ENCODE results near the gene ETNK1. TPM values are rescaled to one million over a fixed set of nuclear protein-coding genes. Genes with fewer than 3 reads are reported as not detected.

The ETNK1 gene
- total and polyA plus RNA-seq, 2 donors (not counting 1 experiment from before 2014, with no cell fraction given): 19.0 to 56.1 TPM

DNA sequence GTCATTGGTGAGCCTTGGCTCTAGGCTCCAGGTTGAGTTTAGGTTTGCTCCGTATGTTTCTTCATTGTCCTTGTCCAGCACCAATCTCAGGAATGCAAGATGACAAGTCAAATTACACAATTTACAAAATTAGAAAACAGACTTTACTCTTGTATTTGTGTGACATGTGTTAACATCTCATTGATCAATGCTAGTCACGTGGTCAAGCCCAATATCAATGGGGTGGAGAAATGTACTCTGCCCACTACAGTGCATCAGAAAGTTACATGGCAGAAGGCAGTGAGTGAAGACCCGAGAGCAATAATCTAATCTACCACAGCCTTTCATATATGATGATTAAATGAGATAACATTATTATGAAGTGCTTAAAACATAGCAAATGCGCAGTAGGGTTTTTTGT lies 94.8 kb downstream of the ETNK1 start:
- Histone ChIP-seq H2AFZ (ENCODE audit: low read length) (no peak overlapping the region), H3K4me3 (replicated peaks in 1 of 4; ENCODE audit: control extremely low read depth in 1 of 4, insufficient read depth in 1 of 4, low read depth in 3 of 4, low read length in 4 of 4) (no peak overlapping the region), H3K36me3 (ENCODE audit: control insufficient read depth, insufficient read depth, low read length) (no peaks in the 10 kb centered on the region), H3K27me3 (ENCODE audit: control insufficient read depth, insufficient read depth, low read length) (no peaks in the 10 kb centered on the region), H3K79me2 (ENCODE audit: control insufficient read depth, insufficient read depth, low read length) (no peaks in the 10 kb centered on the region), H3K4me2 (ENCODE audit: extremely low read depth, insufficient read depth, low read length) (no peak overlapping the region), H3K27ac (ENCODE audit: insufficient read depth, low read length) (no peak overlapping the region), H3K9me3 (ENCODE audit: control insufficient read depth, insufficient read depth, low read depth, low read length) (no peaks in the 10 kb centered on the region), H3K9ac (ENCODE audit: insufficient read depth, low read length) (no peak overlapping the region), H4K20me1 (ENCODE audit: control insufficient read depth, extremely low read depth, insufficient read depth, low read length) (no peaks in the 10 kb centered on the region), H3K4me1 (ENCODE audit: control insufficient read depth, extremely low read depth, insufficient read depth, low read length) (no peaks in the 10 kb centered on the region)
- no peak for TF ChIP-seq EZH2 (IDR thresholded peaks at IDR 0.05; ENCODE audit: low read length, missing control alignments)
- TF ChIP-seq, protein P1, sequence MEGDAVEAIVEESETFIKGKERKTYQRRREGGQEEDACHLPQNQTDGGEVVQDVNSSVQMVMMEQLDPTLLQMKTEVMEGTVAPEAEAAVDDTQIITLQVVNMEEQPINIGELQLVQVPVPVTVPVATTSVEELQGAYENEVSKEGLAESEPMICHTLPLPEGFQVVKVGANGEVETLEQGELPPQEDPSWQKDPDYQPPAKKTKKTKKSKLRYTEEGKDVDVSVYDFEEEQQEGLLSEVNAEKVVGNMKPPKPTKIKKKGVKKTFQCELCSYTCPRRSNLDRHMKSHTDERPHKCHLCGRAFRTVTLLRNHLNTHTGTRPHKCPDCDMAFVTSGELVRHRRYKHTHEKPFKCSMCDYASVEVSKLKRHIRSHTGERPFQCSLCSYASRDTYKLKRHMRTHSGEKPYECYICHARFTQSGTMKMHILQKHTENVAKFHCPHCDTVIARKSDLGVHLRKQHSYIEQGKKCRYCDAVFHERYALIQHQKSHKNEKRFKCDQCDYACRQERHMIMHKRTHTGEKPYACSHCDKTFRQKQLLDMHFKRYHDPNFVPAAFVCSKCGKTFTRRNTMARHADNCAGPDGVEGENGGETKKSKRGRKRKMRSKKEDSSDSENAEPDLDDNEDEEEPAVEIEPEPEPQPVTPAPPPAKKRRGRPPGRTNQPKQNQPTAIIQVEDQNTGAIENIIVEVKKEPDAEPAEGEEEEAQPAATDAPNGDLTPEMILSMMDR (conservative IDR thresholded peaks at IDR 0.05 in 1 of 2, IDR thresholded peaks at IDR 0.05 in 1 of 2; ENCODE audit: low read depth in 1 of 2, low read length in 2 of 2): no peak
- DNase-seq (ENCODE audit: low read depth in 2 of 2): no peak

DNA sequence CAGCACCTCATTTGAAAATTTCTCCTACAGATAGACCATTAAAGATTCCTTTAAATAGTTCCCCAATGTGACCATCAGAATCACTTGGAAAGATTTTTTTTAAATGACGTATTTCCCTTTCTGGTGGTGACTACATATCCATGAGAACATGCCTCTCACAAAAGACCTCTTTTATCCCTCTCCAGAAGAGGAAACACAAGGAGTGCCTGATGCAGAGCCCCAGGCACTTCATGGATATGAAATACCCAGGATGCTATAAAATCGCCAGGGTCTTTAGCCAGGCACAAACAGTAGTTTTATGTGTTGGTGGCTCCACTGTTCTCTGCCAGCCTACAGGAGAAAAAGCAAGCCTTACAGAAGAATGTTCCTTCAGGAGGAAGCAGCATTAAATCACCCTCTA lies 97.1 kb downstream of the ETNK1 start:
- no peak for DNase-seq (ENCODE audit: low read depth in 2 of 2)
- TF ChIP-seq EZH2 (IDR thresholded peaks at IDR 0.05; ENCODE audit: low read length, missing control alignments): no peak
- TF ChIP-seq, protein P1 (conservative IDR thresholded peaks at IDR 0.05 in 1 of 2, IDR thresholded peaks at IDR 0.05 in 1 of 2; ENCODE audit: low read depth in 1 of 2, low read length in 2 of 2): no peak
- Histone ChIP-seq H3K4me3 (replicated peaks in 1 of 4; ENCODE audit: control extremely low read depth in 1 of 4, insufficient read depth in 1 of 4, low read depth in 3 of 4, low read length in 4 of 4) (no peak overlapping the region), H3K4me2 (ENCODE audit: extremely low read depth, insufficient read depth, low read length) (no peak overlapping the region), H3K27ac (ENCODE audit: insufficient read depth, low read length) (no peak overlapping the region), H3K9ac (ENCODE audit: insufficient read depth, low read length) (no peak overlapping the region), H3K79me2 (ENCODE audit: control insufficient read depth, insufficient read depth, low read length) (no peaks in the 10 kb centered on the region), H3K4me1 (ENCODE audit: control insufficient read depth, extremely low read depth, insufficient read depth, low read length) (no peaks in the 10 kb centered on the region), H3K9me3 (ENCODE audit: control insufficient read depth, insufficient read depth, low read depth, low read length) (no peaks in the 10 kb centered on the region), H2AFZ (ENCODE audit: low read length) (no peak overlapping the region), H3K27me3 (ENCODE audit: control insufficient read depth, insufficient read depth, low read length) (no peaks in the 10 kb centered on the region), H3K36me3 (ENCODE audit: control insufficient read depth, insufficient read depth, low read length) (no peaks in the 10 kb centered on the region), H4K20me1 (ENCODE audit: control insufficient read depth, extremely low read depth, insufficient read depth, low read length) (no peaks in the 10 kb centered on the region)

DNA sequence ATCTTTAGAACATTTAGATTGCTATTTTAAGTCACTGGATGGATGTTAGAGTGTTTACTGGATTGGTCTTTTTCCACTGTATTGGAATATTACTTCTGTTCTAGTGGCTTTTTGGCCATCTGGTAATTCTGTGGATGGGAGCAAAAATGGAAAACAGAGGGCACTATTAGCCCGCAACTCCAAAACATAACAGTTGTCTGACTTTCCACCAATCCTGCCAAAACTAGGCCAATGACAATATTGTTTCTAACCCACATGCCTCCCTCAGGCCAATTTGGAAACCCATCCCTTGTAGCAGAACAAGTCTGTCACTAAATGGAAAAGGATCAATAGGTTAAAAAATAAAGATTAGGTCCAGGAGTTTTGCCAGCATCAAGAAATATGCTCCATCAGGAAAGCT lies 97.8 kb downstream of the ETNK1 start:
- no peaks in the 10 kb centered on the region for H4K20me1 ChIP-seq (ENCODE audit: control insufficient read depth, extremely low read depth, insufficient read depth, low read length)
- H3K4me3 ChIP-seq (replicated peaks in 1 of 4; ENCODE audit: control extremely low read depth in 1 of 4, insufficient read depth in 1 of 4, low read depth in 3 of 4, low read length in 4 of 4): no peak overlapping the region
- H3K27me3 ChIP-seq (ENCODE audit: control insufficient read depth, insufficient read depth, low read length): no peaks in the 10 kb centered on the region
- no peak for DNase-seq (ENCODE audit: low read depth in 2 of 2)
- no peaks in the 10 kb centered on the region for H3K9me3 ChIP-seq (ENCODE audit: control insufficient read depth, insufficient read depth, low read depth, low read length)
- H3K4me2 ChIP-seq (ENCODE audit: extremely low read depth, insufficient read depth, low read length): no peak overlapping the region
- H2AFZ ChIP-seq (ENCODE audit: low read length): no peak overlapping the region
- no peaks in the 10 kb centered on the region for H3K4me1 ChIP-seq (ENCODE audit: control insufficient read depth, extremely low read depth, insufficient read depth, low read length)
- TF ChIP-seq EZH2 (IDR thresholded peaks at IDR 0.05; ENCODE audit: low read length, missing control alignments): no peak
- TF ChIP-seq, protein P1 (conservative IDR thresholded peaks at IDR 0.05 in 1 of 2, IDR thresholded peaks at IDR 0.05 in 1 of 2; ENCODE audit: low read depth in 1 of 2, low read length in 2 of 2): no peak
- H3K27ac ChIP-seq (ENCODE audit: insufficient read depth, low read length): no peak overlapping the region
- H3K9ac ChIP-seq (ENCODE audit: insufficient read depth, low read length): no peak overlapping the region
- H3K36me3 ChIP-seq (ENCODE audit: control insufficient read depth, insufficient read depth, low read length): no peaks in the 10 kb centered on the region
- H3K79me2 ChIP-seq (ENCODE audit: control insufficient read depth, insufficient read depth, low read length): no peaks in the 10 kb centered on the region

All from fibroblast of lung (primary cell).